ENCODE data around the gene GRK6.

Gene GRK6

GRCh38 chr5:177426566-177427210 is at the start of gene GRK6:
TSS of gene GRK6 (plus strand) at chr5:177426676. CDS start at chr5:177426846, 170 bp downstream.
- no peak for DNase-seq (ENCODE audit: low spot score)

- no peak for DNase-seq (ENCODE audit: low spot score)
Measured at GRCh38 chr5:177377851-177378776, 48.4 kb upstream of the GRK6 start.

GRCh38 chr5:177378884-177379883 is 47.3 kb upstream of the GRK6 start:
- DNase-seq (ENCODE audit: low spot score): no peak

GRCh38 chr5:177380805-177381126 is 45.7 kb upstream of the GRK6 start:
- DNase-seq (ENCODE audit: low spot score): no peak

GRCh38 chr5:177382423-177383029 is 44.0 kb upstream of the GRK6 start:
- no peak for DNase-seq (ENCODE audit: low spot score)

GRCh38 chr5:177383181-177383580 is 43.3 kb upstream of the GRK6 start:
- DNase-seq (ENCODE audit: low spot score): no peak

- DNase-seq (ENCODE audit: low spot score): no peak
Measured at GRCh38 chr5:177384134-177384533, 42.3 kb upstream of the GRK6 start, which contains the start of gene SLC34A1. TSS of gene SLC34A1 (plus strand) at chr5:177384434. CDS start at chr5:177385742, 1,308 bp downstream.

GRCh38 chr5:177385720-177386119 is 40.8 kb upstream of the GRK6 start:
- DNase-seq (ENCODE audit: low spot score): no peak

- no peak for DNase-seq (ENCODE audit: low spot score)
Measured at GRCh38 chr5:177386542-177386941, 39.9 kb upstream of the GRK6 start.

- DNase-seq (ENCODE audit: low spot score): no peak
Measured at GRCh38 chr5:177387405-177387804, 39.1 kb upstream of the GRK6 start.

GRCh38 chr5:177388521-177389052 is 37.9 kb upstream of the GRK6 start:
- no peak for DNase-seq (ENCODE audit: low spot score)

- DNase-seq (ENCODE audit: low spot score): no peak
Measured at GRCh38 chr5:177389241-177390169, 37.0 kb upstream of the GRK6 start.

GRCh38 chr5:177390363-177391300 is 35.8 kb upstream of the GRK6 start:
- DNase-seq (ENCODE audit: low spot score): peak; percentile 73

GRCh38 chr5:177392765-177393164 is 33.7 kb upstream of the GRK6 start:
- DNase-seq (ENCODE audit: low spot score): no peak

GRCh38 chr5:177393206-177393765 is 33.2 kb upstream of the GRK6 start:
- no peak for DNase-seq (ENCODE audit: low spot score)

- no peak for DNase-seq (ENCODE audit: low spot score)
Measured at GRCh38 chr5:177393990-177394389, 32.5 kb upstream of the GRK6 start.

GRCh38 chr5:177396078-177396477 is 30.4 kb upstream of the GRK6 start:
- DNase-seq (ENCODE audit: low spot score): no peak

- no peak for DNase-seq (ENCODE audit: low spot score)
Measured at GRCh38 chr5:177396807-177397206, 29.7 kb upstream of the GRK6 start.

Data from pons (tissue), 1 donor.